PFSK-1 (cell line): ENCODE data around the gene KLF9.

ENCODE experiments used
- FOXP2 ChIP-seq: optimal IDR thresholded peaks from 2 replicates; pipeline ENCODE3; 2011; ENCODE audit warnings: borderline replicate concordance, control low read depth, inconsistent platforms; ENCODE audit not compliant: insufficient read depth; ENCODE audit errors: extremely low read length, extremely low read depth
- POLR2AphosphoS5 ChIP-seq: IDR thresholded peaks from 2 replicates; pipeline ENCODE4 v1.6.1; 2012; ENCODE audit warnings: low read depth, mild to moderate bottlenecking, control low read depth, low read length, moderate library complexity
- REST ChIP-seq, 2 experiments: IDR thresholded peaks; 2 replicates each; pipeline versions ENCODE4 v1.6.1 to v1.8.0; 2011 to 2012; ENCODE audit warnings: low read depth in 2 of 2, low read length in 2 of 2, control low read depth in 1 of 2, inconsistent platforms in 1 of 2, mild to moderate bottlenecking in 1 of 2, moderate library complexity in 1 of 2; ENCODE audit not compliant: insufficient read depth in 1 of 2
- SIN3A ChIP-seq: IDR thresholded peaks from 2 replicates; pipeline ENCODE4 v1.6.1; 2012; ENCODE audit warnings: mild to moderate bottlenecking, low read length, moderate library complexity, borderline replicate concordance; ENCODE audit not compliant: insufficient read depth
- TAF1 ChIP-seq: IDR thresholded peaks from 2 replicates; pipeline ENCODE4 v1.6.1; 2012; ENCODE audit warnings: low read length, control low read depth, borderline replicate concordance; ENCODE audit not compliant: insufficient read depth

The KLF9 gene

GRCh38 chr9:70367305-70367930, 47.0 kb downstream of the KLF9 start:
- no peak for TF ChIP-seq SIN3A
- TF ChIP-seq POLR2AphosphoS5: no peak
- no peak for TF ChIP-seq REST (IDR thresholded peaks at IDR 0.05; ENCODE audit: insufficient read depth in 1 of 2, low read depth in 2 of 2, low read length in 2 of 2)
- no peak for TF ChIP-seq FOXP2
- no peak for TF ChIP-seq TAF1

GRCh38 chr9:70363760-70364159, 50.7 kb downstream of the KLF9 start:
- TF ChIP-seq REST (IDR thresholded peaks at IDR 0.05; ENCODE audit: insufficient read depth in 1 of 2, low read depth in 2 of 2, low read length in 2 of 2): no peak

- TF ChIP-seq SIN3A (no peak), FOXP2 (no peak), POLR2AphosphoS5 (no peak), TAF1 (no peak), REST (IDR thresholded peaks at IDR 0.05; ENCODE audit: insufficient read depth in 1 of 2, low read depth in 2 of 2, low read length in 2 of 2) (no peak)
These were observed 51.5 kb downstream of the KLF9 start for GRCh38 chr9:70362952-70363351.

GRCh38 chr9:70355801-70356200, 58.7 kb downstream of the KLF9 start:
- TF ChIP-seq FOXP2 (no peak), POLR2AphosphoS5 (no peak), REST (IDR thresholded peaks at IDR 0.05; ENCODE audit: insufficient read depth in 1 of 2, low read depth in 2 of 2, low read length in 2 of 2) (no peak), SIN3A (no peak), TAF1 (no peak)

- TF ChIP-seq FOXP2 (no peak), REST (IDR thresholded peaks at IDR 0.05; ENCODE audit: insufficient read depth in 1 of 2, low read depth in 2 of 2, low read length in 2 of 2) (no peak), TAF1 (no peak), POLR2AphosphoS5 (no peak), SIN3A (no peak)
These were observed 61.7 kb downstream of the KLF9 start for GRCh38 chr9:70352802-70353201.
